GM10847 (cell line): ENCODE results near the gene ANKRD22.

Experiments used
- POLR2A ChIP-seq: IDR thresholded peaks from 2 replicates; pipeline ENCODE4 v1.6.1; 2011; ENCODE audit not compliant: insufficient read length; ENCODE audit errors: extremely low read depth

Gene ANKRD22

GRCh38 chr10:88800152-88801125 lies 51.2 kb downstream of the ANKRD22 start:
- TF ChIP-seq POLR2A = no peak

GRCh38 chr10:88794731-88795130 lies 56.9 kb downstream of the ANKRD22 start:
- TF ChIP-seq POLR2A = no peak

- no peak for TF ChIP-seq POLR2A
Measured at GRCh38 chr10:88793712-88794299, 57.8 kb downstream of the ANKRD22 start.

- TF ChIP-seq POLR2A = no peak
Measured at GRCh38 chr10:88792661-88793060, 59.0 kb downstream of the ANKRD22 start.

- no peak for TF ChIP-seq POLR2A
Measured at GRCh38 chr10:88791924-88792323, 59.7 kb downstream of the ANKRD22 start.

- TF ChIP-seq POLR2A = no peak
Measured at GRCh38 chr10:88788924-88789323, 62.7 kb downstream of the ANKRD22 start.

- no peak for TF ChIP-seq POLR2A
Measured at GRCh38 chr10:88787463-88787862, 64.2 kb downstream of the ANKRD22 start.

GRCh38 chr10:88786032-88786770 lies 65.4 kb downstream of the ANKRD22 start:
- TF ChIP-seq POLR2A = no peak

- no peak for TF ChIP-seq POLR2A
Measured at GRCh38 chr10:88783724-88784123, 67.9 kb downstream of the ANKRD22 start.

- no peak for TF ChIP-seq POLR2A
Measured at GRCh38 chr10:88782222-88782621, 69.4 kb downstream of the ANKRD22 start.

- no peak for TF ChIP-seq POLR2A
Measured at GRCh38 chr10:88781206-88781605, 70.4 kb downstream of the ANKRD22 start.
